Measurements from ENCODE around the gene VWDE. TPM values are rescaled to one million over a fixed set of nuclear protein-coding genes. Genes with fewer than 3 reads are reported as not detected.

VWDE gene
- total RNA-seq, 1 experiment from 2014 or later, result 13.7 TPM

- TF ChIP-seq CTCF (IDR thresholded peaks at IDR 0.05 in 2 of 3, conservative IDR thresholded peaks at IDR 0.05 in 1 of 3; ENCODE audit: borderline replicate concordance in 1 of 3, insufficient read depth in 1 of 3, low read depth in 2 of 3, low read length in 2 of 3) (no peak), YY1 (IDR thresholded peaks at IDR 0.05; ENCODE audit: extremely low read depth, insufficient replicate concordance, low read depth, low read length) (no peak)
Measured at GRCh38 chr7:12281038-12281437, 122.6 kb downstream of the VWDE start (continued).

Other genes starting within 250 kb of the VWDE start
- gene TMEM106B, start 192.6 kb downstream of the VWDE start, total RNA-seq (2021; ENCODE audit: unreplicated experiment), result 33.1 TPM
- 0.22 TPM for gene SCIN, start 166.9 kb upstream of the VWDE start, total RNA-seq (2021; ENCODE audit: unreplicated experiment)